H9 (cell line): ENCODE measurements around the gene ACAD9. TPM values are rescaled to one million over a fixed set of nuclear protein-coding genes. Genes with fewer than 3 reads are reported as not detected.

Experiments
- DNase-seq: peaks from one replicate; pipeline ENCODE4 v3.0.0-alpha.2; 2017
- H2AFZ ChIP-seq: one replicate; pipeline ENCODE4 v1.6.1; 2013; ENCODE audit warnings: mild to moderate bottlenecking, low read length, control low read depth, moderate library complexity
- H2AK5ac ChIP-seq: 2 replicates; pipeline ENCODE4 v1.6.1; 2013; ENCODE audit warnings: low read length, control low read depth, mixed read lengths; ENCODE audit not compliant: insufficient read length
- H2BK120ac ChIP-seq: one replicate; pipeline ENCODE4 v1.6.1; 2013; ENCODE audit warnings: low read depth, mild to moderate bottlenecking, low read length, control low read depth, inconsistent platforms; ENCODE audit not compliant: poor library complexity, severe bottlenecking
- H2BK12ac ChIP-seq: 2 replicates; pipeline ENCODE4 v1.6.1; 2013; ENCODE audit warnings: low read length, control low read depth, mixed read lengths, low read depth; ENCODE audit not compliant: insufficient read length
- H2BK15ac ChIP-seq: 2 replicates; pipeline ENCODE4 v1.6.1; 2013; ENCODE audit warnings: low read depth, low read length, control low read depth
- H2BK20ac ChIP-seq: one replicate; pipeline ENCODE4 v1.6.1; 2013; ENCODE audit warnings: low read depth, mild to moderate bottlenecking, low read length, control low read depth, inconsistent platforms; ENCODE audit not compliant: poor library complexity, severe bottlenecking
- H2BK5ac ChIP-seq: 2 replicates; pipeline ENCODE4 v1.6.1; 2013; ENCODE audit warnings: low read length, control low read depth, mixed read lengths; ENCODE audit not compliant: insufficient read length
- H3K14ac ChIP-seq: 2 replicates; pipeline ENCODE4 v1.6.1; 2013; ENCODE audit warnings: low read length, control low read depth; ENCODE audit not compliant: insufficient read depth
- H3K18ac ChIP-seq: 2 replicates; pipeline ENCODE4 v1.6.1; 2013; ENCODE audit warnings: low read depth, mild to moderate bottlenecking, mixed read lengths, low read length, control low read depth; ENCODE audit not compliant: insufficient read length
- H3K23ac ChIP-seq: 2 replicates; pipeline ENCODE4 v1.6.1; 2013; ENCODE audit warnings: low read length, control low read depth, mixed read lengths, low read depth; ENCODE audit not compliant: insufficient read length
- H3K23me2 ChIP-seq: 2 replicates; pipeline ENCODE4 v1.6.1; 2013; ENCODE audit warnings: low read depth, mild to moderate bottlenecking, mixed read lengths, low read length, control low read depth; ENCODE audit not compliant: insufficient read length, poor library complexity, severe bottlenecking
- H3K27ac ChIP-seq: 2 replicates; pipeline ENCODE4 v1.5.1; 2013; ENCODE audit warnings: low read length, control low read depth, mixed read lengths, low read depth; ENCODE audit not compliant: insufficient read length
- H3K27me3 ChIP-seq: 2 replicates; pipeline ENCODE4 v1.6.1; 2013; ENCODE audit warnings: low read length, control low read depth, inconsistent platforms; ENCODE audit not compliant: insufficient read depth
- H3K4ac ChIP-seq: 2 replicates; pipeline ENCODE4 v1.6.1; 2013; ENCODE audit warnings: low read depth, mild to moderate bottlenecking, control low read depth, inconsistent platforms, low read length, moderate library complexity
- H3K4me1 ChIP-seq: 2 replicates; pipeline ENCODE4 v1.6.1; 2013; ENCODE audit warnings: low read length, control low read depth, inconsistent platforms; ENCODE audit not compliant: insufficient read depth
- H3K4me2 ChIP-seq: 2 replicates; pipeline ENCODE4 v1.6.1; 2013; ENCODE audit warnings: low read length, control low read depth, mixed read lengths; ENCODE audit not compliant: insufficient read length, insufficient read depth
- H3K56ac ChIP-seq: 2 replicates; pipeline ENCODE4 v1.6.1; 2013; ENCODE audit warnings: low read depth, mild to moderate bottlenecking, mixed read lengths, low read length, control low read depth; ENCODE audit not compliant: insufficient read length
- H3K79me1 ChIP-seq: 2 replicates; pipeline ENCODE4 v1.6.1; 2013; ENCODE audit warnings: low read depth, mild to moderate bottlenecking, moderate library complexity, low read length, control low read depth, inconsistent platforms; ENCODE audit not compliant: insufficient read depth, poor library complexity, severe bottlenecking
- H3K79me2 ChIP-seq: 2 replicates; pipeline ENCODE4 v1.6.1; 2013; ENCODE audit warnings: low read length, control low read depth, inconsistent platforms; ENCODE audit not compliant: insufficient read depth
- H3K9ac ChIP-seq: 2 replicates; pipeline ENCODE4 v1.6.1; 2013; ENCODE audit warnings: low read length, control low read depth, mixed read lengths; ENCODE audit not compliant: insufficient read length; ENCODE audit errors: extremely low read depth
- H3K9me3 ChIP-seq: one replicate; pipeline ENCODE4 v1.6.1; 2013; ENCODE audit warnings: low read depth, low read length, inconsistent platforms; ENCODE audit not compliant: control insufficient read depth
- H3T11ph ChIP-seq: one replicate; pipeline ENCODE4 v1.6.1; 2013; ENCODE audit warnings: mild to moderate bottlenecking, low read length, control low read depth, inconsistent platforms
- H4K20me1 ChIP-seq: one replicate; pipeline ENCODE4 v1.6.1; 2013; ENCODE audit not compliant: control insufficient read depth, insufficient read length, insufficient read depth
- H4K5ac ChIP-seq: 2 replicates; pipeline ENCODE4 v1.6.1; 2013; ENCODE audit warnings: low read depth, mild to moderate bottlenecking, mixed read lengths, low read length, control low read depth; ENCODE audit not compliant: insufficient read length
- H4K8ac ChIP-seq: replicated peaks from 2 replicates; pipeline ENCODE4 v1.6.1; 2013; ENCODE audit warnings: low read length, control low read depth, mixed read lengths, low read depth; ENCODE audit not compliant: insufficient read length
- H4K91ac ChIP-seq: 2 replicates; pipeline ENCODE4 v1.6.1; 2013; ENCODE audit warnings: low read depth, mild to moderate bottlenecking, moderate library complexity, mixed read lengths, low read length, control low read depth; ENCODE audit not compliant: insufficient read length
- H3K27ac Mint-ChIP-seq, 3 experiments: 2 replicates in 2 of 3; 3 replicates in 1 of 3; pipeline ENCODE4 v1.8.0; 2020 to 2021; ENCODE audit warnings: mixed read lengths in 3 of 3, mild to moderate bottlenecking in 1 of 3, moderate library complexity in 1 of 3
- H3K27me3 Mint-ChIP-seq: 2 replicates; pipeline ENCODE4 v1.8.0; 2021; ENCODE audit warnings: low read depth, mild to moderate bottlenecking, moderate library complexity, mixed read lengths
- H3K36me3 Mint-ChIP-seq, 3 experiments: 2 replicates in 2 of 3; 3 replicates in 1 of 3; pipeline ENCODE4 v1.8.0; 2020 to 2021; ENCODE audit warnings: low read depth in 3 of 3, mixed read lengths in 3 of 3; ENCODE audit not compliant: insufficient read depth in 1 of 3
- H3K4me1 Mint-ChIP-seq, 2 experiments: 2 replicates each; pipeline ENCODE4 v1.8.0; 2020; ENCODE audit warnings: mixed read lengths in 2 of 2
- H3K4me3 Mint-ChIP-seq, 2 experiments: 2 replicates in 1 of 2; 3 replicates in 1 of 2; pipeline ENCODE4 v1.8.0; 2020 to 2021; ENCODE audit warnings: mild to moderate bottlenecking in 2 of 2, mixed read lengths in 2 of 2, moderate library complexity in 1 of 2
- H3K9me3 Mint-ChIP-seq, 2 experiments: 2 replicates in 1 of 2; 3 replicates in 1 of 2; pipeline ENCODE4 v1.8.0; 2020; ENCODE audit warnings: mild to moderate bottlenecking in 2 of 2, mixed read lengths in 2 of 2, moderate library complexity in 1 of 2
- WGBS: extraction: QIAGEN DNeasy Blood & Tissue Kit; methylation state at CpG from one replicate; pipeline ENCODE4 v1.1.7; 2013; ENCODE audit warnings: missing lambda C conversion rate, low lambda C conversion rate, mixed read lengths; ENCODE audit not compliant: insufficient read length; ENCODE audit errors: extremely low coverage; 5-methylcytosine and 5-hydroxymethylcytosine counted together
- total RNA-seq: library from RNA; stranded (reverse); gene quantifications from 2 replicates; pipeline ENCODE4 v1.2.1, GENCODE V29; 2021
- TF ChIP-seq, protein P1 (sequence below): fragments of 200-600 bp; sonication (generic); conservative IDR thresholded peaks from 3 replicates; pipeline ENCODE4 v1.8.0; 2021; ENCODE audit warnings: antibody characterized with exemption, mild to moderate bottlenecking

The ACAD9 gene
- total RNA-seq, 1 experiment from 2014 or later = 43.1 TPM

DNA sequence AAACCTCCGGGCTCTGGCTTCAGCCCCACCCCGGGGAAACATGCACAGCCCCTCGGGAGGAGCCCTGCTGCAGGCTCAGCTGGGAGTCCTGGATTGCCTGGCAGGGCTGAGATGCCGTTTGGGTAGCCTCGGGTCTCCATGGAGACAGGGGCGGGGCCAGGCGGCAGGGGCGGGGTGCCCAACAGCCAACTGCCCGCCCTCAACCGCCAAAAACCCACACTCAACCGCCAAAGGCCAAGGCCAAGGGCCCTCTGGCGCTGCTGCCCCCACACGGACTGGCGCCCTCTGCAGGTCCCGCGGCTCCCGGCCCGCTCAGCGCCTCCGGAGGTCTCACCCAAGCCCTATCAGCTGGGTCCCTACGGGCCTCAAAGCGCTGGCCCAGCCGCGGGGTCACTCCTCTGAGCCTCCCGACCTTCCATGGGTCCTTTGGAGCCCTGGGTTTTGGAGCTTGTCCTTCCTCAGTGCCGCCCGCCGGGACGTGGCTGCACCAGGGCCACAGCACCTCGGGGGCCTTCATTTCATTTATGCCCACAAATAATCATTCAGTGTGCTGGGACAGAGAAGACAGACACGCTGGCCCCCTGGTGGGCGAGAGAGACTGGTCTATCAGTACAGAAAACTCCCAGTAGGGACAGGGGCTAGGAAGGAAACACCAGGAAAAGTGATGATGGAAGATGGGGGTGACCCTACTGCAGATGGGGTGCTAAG is 33.5 kb upstream of the ACAD9 start:
- Histone ChIP-seq H3K14ac (peak overlapping the region; percentile 58; the same call in 1 of the 2 replicates), H3K9me3 (no peaks in the 10 kb centered on the region), H2BK20ac (no peak overlapping the region), H3T11ph (no peak overlapping the region), H3K18ac (no peak overlapping the region), H3K27me3 (no peaks in the 10 kb centered on the region), H2AK5ac (no peak overlapping the region), H3K79me2 (no peaks in the 10 kb centered on the region), H3K23me2 (peaks cover 6% of the 10 kb centered on the region), H3K56ac (no peak overlapping the region), H4K5ac (no peak overlapping the region), H3K4me1 (no peaks in the 10 kb centered on the region), H3K9ac (no peak overlapping the region), H2BK12ac (no peak overlapping the region), H3K79me1 (no peaks in the 10 kb centered on the region), H3K4ac (no peak overlapping the region), H4K91ac (no peak overlapping the region), H3K23ac (no peak overlapping the region), H4K8ac (no peak overlapping the region), H2BK5ac (no peak overlapping the region), H2BK15ac (no peak overlapping the region), H2AFZ (no peak overlapping the region), H3K4me2 (peak overlapping the region; percentile 49), H4K20me1 (no peaks in the 10 kb centered on the region), H2BK120ac (no peak overlapping the region), H3K27ac (no peak overlapping the region)
- no CpG with 5 or more reads among the region's 32 CpGs for WGBS
- H3K4me3 Mint-ChIP-seq = peak overlapping the region; percentile 48; a peak in 3 of 5 replicates
- H3K9me3 Mint-ChIP-seq = peaks cover 4 to 8% of the 10 kb centered on the region in 2 experiments
- TF ChIP-seq, protein P1, sequence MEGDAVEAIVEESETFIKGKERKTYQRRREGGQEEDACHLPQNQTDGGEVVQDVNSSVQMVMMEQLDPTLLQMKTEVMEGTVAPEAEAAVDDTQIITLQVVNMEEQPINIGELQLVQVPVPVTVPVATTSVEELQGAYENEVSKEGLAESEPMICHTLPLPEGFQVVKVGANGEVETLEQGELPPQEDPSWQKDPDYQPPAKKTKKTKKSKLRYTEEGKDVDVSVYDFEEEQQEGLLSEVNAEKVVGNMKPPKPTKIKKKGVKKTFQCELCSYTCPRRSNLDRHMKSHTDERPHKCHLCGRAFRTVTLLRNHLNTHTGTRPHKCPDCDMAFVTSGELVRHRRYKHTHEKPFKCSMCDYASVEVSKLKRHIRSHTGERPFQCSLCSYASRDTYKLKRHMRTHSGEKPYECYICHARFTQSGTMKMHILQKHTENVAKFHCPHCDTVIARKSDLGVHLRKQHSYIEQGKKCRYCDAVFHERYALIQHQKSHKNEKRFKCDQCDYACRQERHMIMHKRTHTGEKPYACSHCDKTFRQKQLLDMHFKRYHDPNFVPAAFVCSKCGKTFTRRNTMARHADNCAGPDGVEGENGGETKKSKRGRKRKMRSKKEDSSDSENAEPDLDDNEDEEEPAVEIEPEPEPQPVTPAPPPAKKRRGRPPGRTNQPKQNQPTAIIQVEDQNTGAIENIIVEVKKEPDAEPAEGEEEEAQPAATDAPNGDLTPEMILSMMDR = peak; percentile 87
- 0 out of 7 replicates have a peak overlapping the region, but pooled peaks of 1 of the 3 experiments have one; percentile 28 for H3K27ac Mint-ChIP-seq
- peak; percentile 96 for DNase-seq
- peaks cover 0 to 2% (median 0%) of the 10 kb centered on the region in 3 experiments; a peak in 1 of 7 replicates for H3K36me3 Mint-ChIP-seq
- peaks cover 22 to 24% of the 10 kb centered on the region in 2 experiments for H3K4me1 Mint-ChIP-seq
- no peaks in the 10 kb centered on the region; the same call in none of the 2 replicates for H3K27me3 Mint-ChIP-seq
